Measurements from ENCODE around the gene MRS2. TPM values are rescaled to one million over a fixed set of nuclear protein-coding genes. Genes with fewer than 3 reads are reported as not detected.

Gene MRS2
- total RNA-seq = 21.8 and 24.3 TPM in 2 replicates

- Mint-ChIP-seq H3K4me3 (peak within 1 kb of the TSS; percentile 96), H3K27ac (peak within 1 kb of the TSS; percentile 78), H3K36me3 (ENCODE audit: low read depth) (peaks cover 16% of the 10 kb centered on the region), H3K27me3 (peaks cover 8% of the 10 kb centered on the region), H3K4me1 (peaks cover 31% of the 10 kb centered on the region), H3K9me3 (no peaks in the 10 kb centered on the region)
- ChIA-PET CTCF (no interaction called here), POLR2A (no interaction called here)
- ATAC-seq (ENCODE audit: low read depth) (peak; percentile 96), DNase-seq (peak; percentile 75)
- intact Hi-C loops (cut with micrococcal nuclease) = loop anchor here (2.0 to 5.0 kb wide), 2 partner anchors 42 to 121 kb away; no protein-coding TSS in a partner anchor
- TF ChIP-seq CTCF (IDR thresholded peaks at IDR 0.05) = no peak
Measured at GRCh38 chr6:24402697-24403500, at the start of gene MRS2. MRS2 (plus strand) TSS chr6:24402936; CDS start chr6:24403047, 111 bp downstream.

DNA sequence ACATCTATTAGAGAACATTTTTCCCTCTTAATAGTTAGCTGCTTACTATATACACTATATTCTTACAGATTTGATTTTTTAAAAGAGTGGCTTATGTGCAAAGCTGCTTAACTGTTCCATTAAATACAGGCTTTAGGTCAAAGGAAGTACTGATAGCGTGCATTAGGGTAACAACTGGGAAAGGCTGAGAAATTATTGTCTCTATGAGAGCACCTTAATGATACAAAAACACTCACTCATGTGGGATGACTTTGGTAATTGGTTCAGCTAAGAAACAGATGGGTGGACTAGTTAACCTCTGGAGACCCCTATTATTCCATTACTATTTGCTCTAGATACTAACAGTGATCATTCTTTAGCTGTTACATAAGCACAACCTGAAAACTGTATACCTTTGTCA, 48.9 kb upstream of the MRS2 start:
- ChIA-PET POLR2A (no interaction called here), CTCF (no interaction called here)
- ATAC-seq (ENCODE audit: low read depth) = no peak
- Mint-ChIP-seq H3K27ac (no peak overlapping the region), H3K4me1 (peaks cover 9% of the 10 kb centered on the region), H3K9me3 (no peaks in the 10 kb centered on the region), H3K4me3 (no peak overlapping the region), H3K36me3 (ENCODE audit: low read depth) (no peaks in the 10 kb centered on the region), H3K27me3 (peaks cover 22% of the 10 kb centered on the region)
- TF ChIP-seq CTCF (IDR thresholded peaks at IDR 0.05) = no peak
- intact Hi-C loops (cut with micrococcal nuclease) = no loop called here
- DNase-seq = no peak

- Mint-ChIP-seq H3K9me3 (no peaks in the 10 kb centered on the region), H3K4me3 (no peak overlapping the region), H3K4me1 (peaks cover 16% of the 10 kb centered on the region), H3K27ac (no peak overlapping the region), H3K27me3 (peaks cover 17% of the 10 kb centered on the region), H3K36me3 (ENCODE audit: low read depth) (no peaks in the 10 kb centered on the region)
- intact Hi-C loops (cut with micrococcal nuclease) = no loop called here
- ATAC-seq (ENCODE audit: low read depth) (no peak), DNase-seq (no peak)
- POLR2A ChIA-PET = no interaction called here
- CTCF ChIA-PET = no interaction called here
- TF ChIP-seq CTCF (IDR thresholded peaks at IDR 0.05) = no peak
Measured at GRCh38 chr6:24355393-24355792, 47.3 kb upstream of the MRS2 start.

GRCh38 chr6:24356310-24356973, 46.3 kb upstream of the MRS2 start:
- Mint-ChIP-seq H3K4me3 (no peak overlapping the region), H3K27ac (no peak overlapping the region), H3K27me3 (peaks cover 10% of the 10 kb centered on the region), H3K9me3 (no peaks in the 10 kb centered on the region), H3K36me3 (ENCODE audit: low read depth) (no peaks in the 10 kb centered on the region), H3K4me1 (peaks cover 20% of the 10 kb centered on the region)
- ChIA-PET POLR2A (no interaction called here), CTCF (no interaction called here)
- no peak for TF ChIP-seq CTCF (IDR thresholded peaks at IDR 0.05)
- intact Hi-C loops (cut with micrococcal nuclease) = no loop called here
- DNase-seq (no peak), ATAC-seq (ENCODE audit: low read depth) (no peak)

Data from activated B cell treated with CpG ODN at 0.5 μM for 24 hours (primary cell).